ENCODE results near the gene TBCB. TPM values are rescaled to one million over a fixed set of nuclear protein-coding genes. Genes with fewer than 3 reads are reported as not detected.
A peak's percentile ranks its signal among the peaks of the same experiment; 100 is the strongest.
"Not testable (repeated sequence)": the region's sequence is repeated elsewhere in the genome, so short reads cannot be mapped to it uniquely, and the experiment has no call there.

Gene TBCB
- total RNA-seq, 1 donor from 2014 or later, result 206 TPM

DNA sequence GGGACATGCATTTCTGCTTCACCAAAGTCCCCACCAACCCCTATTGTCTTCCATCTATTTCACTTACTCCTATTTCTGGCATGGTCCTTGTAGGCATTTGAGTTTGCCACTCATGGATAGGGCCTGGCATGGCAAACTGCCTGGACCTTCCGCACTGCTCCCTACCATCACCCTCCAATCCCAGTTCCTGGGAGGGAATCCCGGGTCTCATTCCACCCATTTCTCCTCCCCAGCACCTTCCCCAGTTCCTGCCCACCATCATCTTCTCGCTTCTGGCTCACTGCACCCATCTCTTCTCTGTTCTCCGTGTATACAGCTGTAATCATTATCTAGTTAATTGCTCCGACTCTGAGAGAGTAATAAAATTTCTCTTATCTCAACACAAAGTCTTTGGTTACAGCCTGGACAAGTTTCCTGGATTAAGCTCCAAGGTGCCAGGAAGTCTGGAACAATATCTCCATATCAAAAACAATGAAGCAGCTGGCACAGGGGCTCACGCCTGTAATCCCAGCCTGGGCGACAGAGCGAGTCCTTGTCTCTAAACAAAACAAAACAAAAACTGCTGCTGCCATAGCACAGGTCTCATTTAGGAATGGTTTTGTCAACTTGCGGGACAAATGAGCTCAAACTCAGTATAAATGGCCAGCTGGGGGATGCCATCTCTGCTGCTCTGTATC is 54.0 kb downstream of the TBCB start:
- TF ChIP-seq CTCF (IDR thresholded peaks at IDR 0.05; ENCODE audit: unreplicated experiment), result no peak
- Mint-ChIP-seq H3K4me1 (ENCODE audit: unreplicated experiment) (peaks cover 11% of the 10 kb centered on the region), H3K27ac (ENCODE audit: unreplicated experiment) (peak overlapping the region; percentile 81), H3K27me3 (ENCODE audit: unreplicated experiment) (peaks cover 1% of the 10 kb centered on the region), H3K4me3 (ENCODE audit: unreplicated experiment) (no peak overlapping the region), H3K9me3 (ENCODE audit: unreplicated experiment) (no peaks in the 10 kb centered on the region), H3K36me3 (ENCODE audit: low read depth, unreplicated experiment) (peaks cover 5% of the 10 kb centered on the region)
- peak; percentile 31 for DNase-seq (ENCODE audit: low spot score)

DNA sequence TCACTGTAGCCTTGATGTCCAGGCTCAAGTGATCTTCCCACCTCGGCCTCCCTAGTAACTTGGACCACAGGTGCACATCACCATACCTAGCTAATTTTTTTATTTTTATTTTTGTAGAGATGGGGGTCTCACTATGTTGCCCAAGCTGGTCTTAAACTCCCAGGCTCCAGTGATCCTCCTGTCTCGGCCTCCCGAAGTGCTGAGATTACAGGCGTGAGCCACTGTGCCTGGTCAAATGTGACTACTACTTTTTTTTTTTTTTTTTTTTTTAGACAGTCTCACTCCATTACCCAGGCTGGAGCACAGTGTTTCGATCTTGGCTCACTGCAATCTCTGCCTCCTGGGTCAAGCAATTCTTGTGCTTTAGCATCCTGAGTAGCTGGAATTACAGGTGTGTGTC is 57.6 kb downstream of the TBCB start:
- no peaks in the 10 kb centered on the region for H3K27me3 Mint-ChIP-seq (ENCODE audit: unreplicated experiment)

GRCh38 chr19:36173846-36174245 is 58.6 kb downstream of the TBCB start:
- not testable (repeated sequence) for DNase-seq (ENCODE audit: low spot score); H3K27me3 Mint-ChIP-seq (ENCODE audit: unreplicated experiment); H3K27ac Mint-ChIP-seq (ENCODE audit: unreplicated experiment); H3K9me3 Mint-ChIP-seq (ENCODE audit: unreplicated experiment); H3K36me3 Mint-ChIP-seq (ENCODE audit: low read depth, unreplicated experiment); H3K4me3 Mint-ChIP-seq (ENCODE audit: unreplicated experiment)
- peaks cover 11% of the 10 kb centered on the region for H3K4me1 Mint-ChIP-seq (ENCODE audit: unreplicated experiment)

More for the DNA sequence above, 57.6 kb downstream of the TBCB start:
- no peak for TF ChIP-seq CTCF (IDR thresholded peaks at IDR 0.05; ENCODE audit: unreplicated experiment)
- Mint-ChIP-seq H3K4me3 (ENCODE audit: unreplicated experiment) (no peak overlapping the region), H3K36me3 (ENCODE audit: low read depth, unreplicated experiment) (peaks cover under 1% of the 10 kb centered on the region), H3K27ac (ENCODE audit: unreplicated experiment) (no peak overlapping the region), H3K9me3 (ENCODE audit: unreplicated experiment) (no peaks in the 10 kb centered on the region), H3K4me1 (ENCODE audit: unreplicated experiment) (peaks cover 11% of the 10 kb centered on the region)
- no peak for DNase-seq (ENCODE audit: low spot score)

Other genes starting within 250 kb of the TBCB start
- gene APLP1, start 246.9 kb upstream of the TBCB start, total RNA-seq (ENCODE audit: unreplicated experiment), result 11.5 TPM
- 13.0 TPM for gene NFKBID, start 214.9 kb upstream of the TBCB start, total RNA-seq (ENCODE audit: unreplicated experiment)
- 0.95 TPM for gene HCST, start 212.9 kb upstream of the TBCB start, total RNA-seq (ENCODE audit: unreplicated experiment)
- not detected for gene TYROBP, start 207.2 kb upstream of the TBCB start, total RNA-seq (ENCODE audit: unreplicated experiment)
- 53.4 TPM for gene LRFN3, start 179.1 kb upstream of the TBCB start, total RNA-seq (ENCODE audit: unreplicated experiment)
- 14.3 TPM for gene SDHAF1, start 120.3 kb upstream of the TBCB start, total RNA-seq (ENCODE audit: unreplicated experiment)
- gene SYNE4, start 106.7 kb upstream of the TBCB start, total RNA-seq (ENCODE audit: unreplicated experiment), result 4.5 TPM
- gene ALKBH6, start 101.3 kb upstream of the TBCB start, total RNA-seq (ENCODE audit: unreplicated experiment), result 27.3 TPM
- gene CLIP3, start 82.6 kb upstream of the TBCB start, total RNA-seq (ENCODE audit: unreplicated experiment), result 94.8 TPM
- 6.7 TPM for gene THAP8, start 61.2 kb upstream of the TBCB start, total RNA-seq (ENCODE audit: unreplicated experiment)
- gene WDR62, start 60.6 kb upstream of the TBCB start, total RNA-seq (ENCODE audit: unreplicated experiment), result 8.5 TPM
- not detected for gene OVOL3, start 4.3 kb upstream of the TBCB start, total RNA-seq (ENCODE audit: unreplicated experiment)
- gene POLR2I, start 593 bp upstream of the TBCB start, total RNA-seq (ENCODE audit: unreplicated experiment), result 66.4 TPM
- 901 TPM for gene CAPNS1, start 24.6 kb downstream of the TBCB start, total RNA-seq (ENCODE audit: unreplicated experiment)
- gene COX7A1, start 37.0 kb downstream of the TBCB start, total RNA-seq (ENCODE audit: unreplicated experiment), result 5.2 TPM
- gene ZNF565, start 99.2 kb downstream of the TBCB start, total RNA-seq (ENCODE audit: unreplicated experiment), result 3.7 TPM
- gene ZNF146, start 99.6 kb downstream of the TBCB start, total RNA-seq (ENCODE audit: unreplicated experiment), result 45.5 TPM

All from endothelial cell (in vitro differentiated cells).